HG03045 (cell line): ENCODE results near the gene GJB5.
"Not testable (repeated sequence)": the region's sequence is repeated elsewhere in the genome, so short reads cannot be mapped to it uniquely, and the experiment has no call there.

Source experiments
- ATAC-seq: cut with Tn5 transposase; IDR thresholded peaks from one replicate; pipeline ENCODE4 v1.9.1; 2021; ENCODE audit warnings: mild to moderate bottlenecking, moderate library complexity; ENCODE audit not compliant: unreplicated experiment

The GJB5 gene

DNA sequence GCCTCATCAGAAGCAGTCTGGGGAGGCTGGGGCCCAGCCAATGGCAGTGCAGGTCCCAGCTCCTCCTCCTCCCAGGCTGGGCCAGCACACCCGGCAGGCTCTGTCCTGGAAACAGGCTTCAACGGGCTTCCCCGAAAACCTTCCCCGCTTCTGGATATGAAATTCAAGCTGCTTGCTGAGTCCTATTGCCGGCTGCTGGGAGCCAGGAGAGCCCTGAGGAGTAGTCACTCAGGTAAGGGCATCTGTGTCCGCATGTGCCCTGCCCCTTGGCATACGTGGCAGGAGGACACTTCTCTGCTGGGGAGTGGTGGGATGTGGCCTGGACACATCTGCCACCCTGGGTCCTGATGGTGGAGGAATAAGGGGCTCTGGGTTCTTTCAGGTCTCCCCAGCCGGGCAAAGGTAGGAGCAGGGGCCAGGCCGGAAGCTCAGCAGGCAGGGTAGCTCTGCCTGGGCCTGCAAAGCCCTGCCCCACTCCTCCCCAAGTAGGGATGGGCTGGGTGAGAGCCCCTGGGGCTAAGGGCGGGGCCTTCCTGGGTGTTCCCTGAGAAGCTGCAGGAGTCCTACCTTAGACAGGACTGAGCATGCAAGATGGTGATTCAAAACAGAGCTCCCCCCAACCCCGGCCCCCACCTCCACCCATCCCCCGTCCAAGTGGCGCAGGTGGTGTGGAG, at the start of gene GJB5:
TSS of gene GJB5 (plus strand) at position 84 of the 674 bp plus-strand sequence. CDS start 2,284 bp downstream, outside the sequence.
- no peak for ATAC-seq

DNA sequence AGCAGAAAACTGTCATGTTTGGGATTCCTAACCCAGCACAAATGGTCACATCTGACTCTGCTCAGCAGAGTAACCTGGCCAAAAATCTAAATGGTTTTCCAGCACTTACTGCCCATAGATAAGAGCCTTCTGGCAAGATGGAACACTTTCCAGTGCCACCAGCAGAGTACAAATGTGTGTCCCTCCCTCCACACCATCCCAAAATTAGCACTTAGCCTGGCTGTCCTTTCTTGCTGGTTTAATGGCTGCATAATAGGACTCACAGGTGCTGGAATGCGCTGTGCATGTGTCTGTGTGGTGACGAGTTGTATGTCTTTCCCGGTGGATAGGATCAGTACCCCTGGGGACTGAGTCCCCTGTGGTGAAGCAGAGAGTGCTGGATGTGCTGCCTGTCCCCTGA, 49.8 kb upstream of the GJB5 start:
- ATAC-seq: no peak

DNA sequence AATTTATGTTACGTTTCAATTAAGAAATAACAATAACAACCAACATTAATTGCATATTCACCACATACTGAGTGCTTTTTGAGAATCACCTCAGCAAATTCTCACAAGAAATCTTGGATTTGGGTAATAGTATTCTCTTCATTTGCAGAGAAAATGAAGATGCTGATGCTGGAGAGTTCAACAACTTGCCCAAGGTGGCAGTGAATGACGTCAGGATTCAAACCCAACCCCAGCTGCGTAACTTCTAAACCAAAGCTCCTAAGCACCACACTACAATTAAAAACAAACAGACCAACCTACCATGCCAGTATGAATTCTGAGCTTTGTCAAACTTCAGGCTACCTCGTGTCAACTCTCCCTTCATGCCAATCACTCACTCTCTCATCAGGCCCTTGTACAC, 46.7 kb upstream of the GJB5 start:
- no peak for ATAC-seq

DNA sequence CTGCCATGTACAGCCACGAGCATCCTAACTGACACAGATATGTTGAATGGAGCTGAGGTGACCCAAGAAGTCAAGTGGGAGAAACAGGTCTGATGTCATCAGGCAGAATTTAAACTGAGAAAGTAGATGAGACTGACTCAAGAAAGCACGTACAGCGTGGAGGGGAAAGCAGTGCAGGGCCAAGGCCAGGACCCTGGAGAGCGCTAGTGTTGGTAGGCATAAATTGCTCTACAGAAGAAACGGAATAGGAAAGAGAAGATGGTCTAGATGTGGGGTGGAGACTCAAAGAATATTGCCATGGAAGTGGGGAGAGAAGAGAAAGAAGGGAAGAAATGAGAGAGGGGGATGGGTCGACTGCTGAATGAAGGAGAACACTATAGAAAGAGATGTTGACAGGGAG, 45.3 kb upstream of the GJB5 start:
- ATAC-seq: no peak

DNA sequence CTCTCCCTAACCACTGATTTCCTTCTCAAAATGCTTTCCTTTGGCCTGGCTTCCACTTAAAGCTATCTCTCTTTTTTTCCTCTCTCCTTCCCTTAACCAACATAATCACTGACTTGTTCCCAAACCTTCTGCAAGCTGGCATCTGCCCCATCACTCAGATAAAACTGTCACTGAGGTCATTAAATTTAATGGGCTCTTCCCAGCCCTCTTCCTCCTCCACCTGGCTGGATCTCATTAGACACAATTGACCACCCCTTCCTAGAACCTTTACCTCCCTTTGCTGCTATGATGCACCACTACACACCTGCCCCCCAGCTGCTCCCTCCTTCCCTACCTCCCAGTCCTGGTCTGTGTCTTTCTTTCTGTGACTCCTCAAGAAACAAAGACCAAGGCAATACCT, 44.0 kb upstream of the GJB5 start:
- ATAC-seq: no peak

DNA sequence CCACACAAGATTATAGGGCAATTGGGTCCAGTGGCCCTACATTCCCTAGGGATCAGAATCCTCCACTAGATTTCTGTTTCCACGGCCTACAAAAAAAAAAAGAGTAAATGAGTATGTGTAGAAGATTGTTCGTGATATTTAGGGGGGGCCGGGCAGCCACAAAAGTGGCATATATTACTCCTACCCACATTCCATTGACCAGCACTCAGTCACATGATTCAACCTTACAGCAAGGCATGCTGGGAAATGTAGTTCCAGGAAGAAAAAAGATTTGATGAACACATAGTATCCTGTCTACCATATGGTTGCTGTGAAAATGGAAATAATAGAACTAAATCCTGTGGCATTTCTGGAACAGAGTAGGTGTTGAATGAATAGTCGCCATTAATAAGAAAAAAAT, 43.4 kb upstream of the GJB5 start:
- ATAC-seq: no peak

DNA sequence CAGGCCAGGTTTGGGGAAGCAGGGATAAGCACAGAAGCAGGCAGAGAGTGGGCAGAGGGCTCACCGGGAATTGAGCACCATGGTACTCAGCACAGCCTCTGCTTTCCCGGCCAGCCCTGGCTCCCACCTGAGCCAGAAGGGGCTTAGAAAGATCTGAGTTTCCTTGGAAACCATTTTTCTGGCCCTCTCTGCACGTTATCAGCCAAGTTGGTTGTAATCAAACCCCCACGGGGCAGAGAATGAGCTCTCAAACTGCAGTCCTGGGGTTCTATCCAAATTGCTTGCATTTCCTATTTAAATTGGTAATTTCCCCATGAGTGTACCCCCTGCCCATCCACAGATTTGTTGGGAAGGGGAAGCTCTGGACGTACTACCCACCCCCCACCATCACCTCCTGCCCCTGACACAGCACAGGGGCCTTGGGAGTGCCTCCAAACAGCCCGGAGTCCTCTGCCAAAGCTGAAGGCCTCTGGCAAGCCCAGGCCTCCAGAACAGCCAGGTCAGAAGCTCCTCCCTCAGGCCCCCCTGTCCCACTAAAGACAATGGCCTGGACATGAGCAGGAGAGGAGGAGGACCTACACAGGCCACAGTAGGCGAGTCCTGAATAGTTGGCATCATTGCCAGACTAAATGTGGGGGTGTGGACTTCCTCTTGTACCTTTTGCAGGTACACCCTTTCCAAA, 42.7 kb upstream of the GJB5 start:
- no peak for ATAC-seq

DNA sequence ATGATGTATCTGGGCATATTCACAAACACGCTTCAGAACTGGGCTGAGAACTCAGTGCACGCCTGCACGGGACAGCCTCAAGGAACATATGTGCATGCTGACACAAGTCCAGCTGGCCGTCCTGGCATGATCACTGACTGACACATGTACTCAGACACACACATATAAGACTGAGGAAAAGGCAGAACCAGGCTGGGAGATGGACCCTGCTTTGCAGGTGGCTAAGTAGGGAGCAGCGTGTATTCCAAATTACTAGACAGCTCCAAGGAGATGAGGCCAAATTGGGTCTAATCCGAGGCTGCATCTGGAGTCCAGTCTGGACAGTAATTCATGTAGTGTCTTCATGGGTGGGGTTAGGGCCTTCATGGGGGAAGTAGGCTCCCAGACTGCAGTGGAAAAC, 41.4 kb upstream of the GJB5 start:
- no peak for ATAC-seq

DNA sequence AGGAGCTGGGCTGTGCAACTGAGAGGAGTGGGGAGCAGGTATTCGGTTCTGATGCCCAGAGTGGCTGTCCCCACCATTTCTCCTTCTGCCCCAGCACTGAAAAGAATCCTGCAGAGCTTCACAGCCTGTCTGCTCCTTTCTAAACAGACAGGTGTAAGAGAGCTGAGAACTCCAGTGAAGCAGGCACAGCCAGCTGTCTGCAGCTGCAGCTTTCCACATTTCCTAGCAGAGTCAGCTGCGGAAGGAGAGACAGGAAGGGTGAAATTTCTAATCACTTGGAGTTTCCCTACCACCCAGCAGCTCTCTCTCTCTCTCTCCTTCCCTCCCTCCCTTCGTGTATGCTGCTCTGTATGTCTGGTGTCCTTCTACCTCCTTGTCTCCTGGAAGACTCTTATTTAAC, 40.5 kb upstream of the GJB5 start:
- ATAC-seq: no peak

DNA sequence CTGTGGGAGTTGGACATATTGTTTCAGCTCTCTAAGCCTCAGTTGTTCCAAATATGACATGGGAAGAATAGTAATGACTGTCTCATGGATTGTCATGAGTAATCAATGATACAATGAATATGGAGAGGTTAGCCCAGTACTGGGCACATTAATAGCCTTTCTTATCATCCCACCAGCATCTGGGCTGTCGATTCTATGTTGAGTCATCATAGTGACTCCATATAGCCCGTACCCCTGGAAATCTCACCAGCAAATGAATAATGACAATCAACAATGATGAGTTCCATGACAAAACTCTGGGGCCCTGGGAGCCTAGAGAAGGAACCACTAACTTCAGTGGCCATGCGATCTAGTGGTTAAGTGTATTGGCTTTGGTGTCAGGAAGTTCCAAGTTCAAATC, 39.7 kb upstream of the GJB5 start:
- ATAC-seq: no peak

DNA sequence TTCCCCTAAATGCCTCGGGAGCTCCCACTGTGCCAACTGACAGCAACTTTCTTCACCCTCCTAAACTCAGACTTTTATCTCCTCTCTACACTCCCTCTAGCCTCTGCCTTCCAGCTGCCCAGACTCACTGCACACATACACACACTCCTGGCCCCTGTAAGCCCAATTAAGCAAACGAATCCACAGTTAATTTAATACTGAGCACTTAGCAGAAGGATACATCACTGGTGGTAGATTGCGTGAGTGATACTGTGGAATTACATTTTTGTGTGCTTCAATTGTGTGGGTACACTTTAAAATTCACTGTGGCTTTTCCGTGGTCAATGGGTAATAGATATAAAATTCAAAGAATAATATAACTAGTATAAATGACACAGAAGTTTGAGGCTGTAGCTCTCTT, 33.6 kb upstream of the GJB5 start:
- no peak for ATAC-seq

DNA sequence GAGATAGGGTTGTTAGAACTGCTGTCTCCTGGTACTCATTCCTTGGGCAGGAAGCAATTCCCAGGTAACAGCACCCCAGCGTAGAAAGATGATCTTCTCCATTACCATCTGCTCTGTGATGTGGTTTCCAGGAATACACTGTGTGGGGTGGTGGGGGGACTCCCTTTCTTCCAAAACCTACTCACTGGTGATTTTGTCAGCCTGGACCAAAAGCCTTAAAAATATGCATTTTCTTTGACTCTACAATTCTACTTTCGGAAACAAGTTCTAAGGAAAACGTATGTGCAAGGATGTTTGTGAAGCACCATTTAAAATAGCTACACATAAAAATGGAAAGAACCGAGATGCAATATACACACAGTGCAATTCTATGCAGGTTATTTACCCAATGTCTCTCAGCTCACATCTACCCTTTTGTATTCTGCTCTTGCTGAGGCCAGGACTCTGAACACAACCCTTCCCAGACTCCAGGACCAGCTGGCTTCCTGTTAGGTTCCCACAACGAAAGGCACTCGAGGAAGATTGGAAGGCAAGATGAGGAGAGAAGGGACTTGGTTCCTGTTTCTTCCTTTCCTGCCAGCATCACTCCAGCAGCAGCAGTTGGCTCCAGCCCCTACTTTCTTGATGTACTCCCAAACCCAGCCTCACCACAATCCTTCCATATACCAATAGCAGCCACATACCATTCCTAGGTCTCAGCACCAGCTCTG, 33.0 kb upstream of the GJB5 start:
- no peak for ATAC-seq

DNA sequence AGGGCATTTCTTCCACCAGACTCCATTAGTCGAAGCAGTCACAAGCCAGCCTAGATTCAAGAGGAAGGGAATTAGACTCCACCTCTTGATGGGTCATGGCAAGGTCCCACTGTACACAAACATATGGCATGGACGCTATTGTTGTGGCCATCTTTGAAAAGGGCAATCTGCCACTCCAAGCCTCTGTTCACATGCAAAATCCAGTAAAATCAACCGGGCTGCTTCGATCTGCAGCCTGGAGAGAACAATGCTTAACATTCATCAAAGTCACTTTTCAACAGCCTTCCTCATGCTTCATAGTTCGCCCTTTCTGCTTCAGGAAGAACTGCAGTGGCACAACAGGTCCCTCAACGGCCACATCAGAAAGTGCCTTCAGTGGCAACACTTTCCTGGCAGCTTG, 28.0 kb upstream of the GJB5 start:
- no peak for ATAC-seq

DNA sequence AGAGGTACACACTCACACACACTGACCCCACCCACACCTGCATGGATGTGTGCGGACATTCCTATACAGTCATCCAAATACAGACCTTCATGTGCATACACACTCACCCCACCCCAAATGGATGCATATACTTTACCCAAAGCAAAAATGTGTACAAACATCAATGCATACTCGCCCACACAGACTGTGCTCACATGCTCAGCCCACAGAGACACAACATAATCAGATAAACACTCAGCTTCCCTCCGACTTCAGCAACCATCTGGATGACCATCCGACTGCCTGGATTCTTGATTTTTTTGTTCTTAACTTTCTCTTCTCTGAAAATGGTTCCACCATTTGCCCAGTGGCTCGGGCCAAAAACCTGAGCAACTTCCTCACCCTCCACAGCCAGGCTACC, 24.4 kb upstream of the GJB5 start:
- no peak for ATAC-seq

DNA sequence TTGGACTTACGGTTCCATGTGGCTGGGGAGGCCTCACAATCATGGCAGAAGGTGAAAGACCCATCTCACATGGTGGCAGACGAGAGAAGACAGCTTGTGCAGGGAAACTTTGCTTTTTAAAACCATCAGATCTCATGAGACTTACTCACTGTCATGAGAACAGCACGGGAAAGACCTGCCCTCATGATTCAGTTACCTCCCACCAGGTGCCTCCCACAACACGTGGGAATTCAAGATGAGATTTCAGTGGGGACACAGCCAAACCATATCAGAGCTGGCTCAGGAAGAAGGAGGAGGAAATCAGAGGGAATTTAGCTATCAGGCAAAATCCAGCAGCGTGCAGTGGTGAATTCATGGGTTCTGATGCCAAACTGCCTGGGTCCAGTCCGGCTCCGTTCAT, 22.0 kb upstream of the GJB5 start:
- ATAC-seq: not testable (repeated sequence)

DNA sequence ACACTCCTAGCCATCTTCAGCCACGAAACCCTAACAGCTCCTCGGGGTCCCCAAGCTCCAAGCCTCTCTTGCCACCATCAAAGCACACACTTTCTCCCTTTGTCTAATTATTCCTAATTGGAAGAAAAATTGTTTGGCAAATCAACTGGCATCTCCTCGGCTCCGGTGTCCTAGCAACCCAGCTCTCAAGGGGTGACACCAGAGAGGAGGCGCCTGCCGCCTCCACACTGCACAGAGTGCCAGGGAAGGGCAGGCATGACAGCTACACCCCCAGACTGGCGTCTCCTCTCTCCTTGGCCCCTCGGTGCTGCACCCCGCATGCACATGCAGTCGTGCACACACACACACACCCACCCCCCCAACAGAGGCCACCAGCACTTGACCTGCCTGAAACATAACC, 18.2 kb upstream of the GJB5 start:
- ATAC-seq: no peak

DNA sequence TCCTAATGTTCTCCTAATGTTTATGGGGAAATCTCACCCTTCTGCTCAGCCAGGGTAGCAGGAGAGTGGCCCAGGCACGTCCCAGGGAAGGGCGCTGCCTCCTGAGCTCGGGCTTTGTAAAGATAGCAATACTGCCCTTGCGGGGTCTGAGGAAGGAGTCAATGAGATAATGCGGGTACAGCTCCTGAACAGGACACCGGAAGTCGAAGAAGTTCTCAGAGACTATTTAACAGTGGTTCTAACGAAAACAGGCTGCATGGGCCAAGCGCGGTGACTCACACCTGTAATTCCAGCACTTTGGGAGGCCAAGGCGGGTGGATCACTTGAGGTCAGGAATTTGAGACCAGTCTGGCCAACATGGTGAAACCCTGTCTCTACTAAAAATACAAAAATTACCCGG, 17.6 kb upstream of the GJB5 start:
- not testable (repeated sequence) for ATAC-seq

DNA sequence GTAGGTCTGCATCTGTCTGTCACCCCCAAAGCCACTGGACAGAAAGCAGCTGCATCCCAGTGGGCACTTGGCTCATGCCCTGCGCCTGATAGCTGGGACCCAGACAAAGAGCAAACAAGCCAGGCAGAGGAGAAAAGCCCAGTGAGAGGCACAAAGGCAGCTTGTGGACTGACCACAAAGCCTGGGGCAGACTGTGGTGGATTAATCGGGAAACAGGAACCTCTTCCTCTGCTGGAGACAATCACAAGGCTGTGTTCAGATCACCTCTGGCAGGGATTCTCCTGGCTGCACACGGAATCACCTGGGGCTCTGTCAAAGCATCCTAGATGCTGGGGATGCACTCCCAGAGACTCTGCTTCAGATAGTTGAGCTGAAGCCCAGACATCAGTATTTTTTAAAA, 15.2 kb upstream of the GJB5 start:
- ATAC-seq: no peak

DNA sequence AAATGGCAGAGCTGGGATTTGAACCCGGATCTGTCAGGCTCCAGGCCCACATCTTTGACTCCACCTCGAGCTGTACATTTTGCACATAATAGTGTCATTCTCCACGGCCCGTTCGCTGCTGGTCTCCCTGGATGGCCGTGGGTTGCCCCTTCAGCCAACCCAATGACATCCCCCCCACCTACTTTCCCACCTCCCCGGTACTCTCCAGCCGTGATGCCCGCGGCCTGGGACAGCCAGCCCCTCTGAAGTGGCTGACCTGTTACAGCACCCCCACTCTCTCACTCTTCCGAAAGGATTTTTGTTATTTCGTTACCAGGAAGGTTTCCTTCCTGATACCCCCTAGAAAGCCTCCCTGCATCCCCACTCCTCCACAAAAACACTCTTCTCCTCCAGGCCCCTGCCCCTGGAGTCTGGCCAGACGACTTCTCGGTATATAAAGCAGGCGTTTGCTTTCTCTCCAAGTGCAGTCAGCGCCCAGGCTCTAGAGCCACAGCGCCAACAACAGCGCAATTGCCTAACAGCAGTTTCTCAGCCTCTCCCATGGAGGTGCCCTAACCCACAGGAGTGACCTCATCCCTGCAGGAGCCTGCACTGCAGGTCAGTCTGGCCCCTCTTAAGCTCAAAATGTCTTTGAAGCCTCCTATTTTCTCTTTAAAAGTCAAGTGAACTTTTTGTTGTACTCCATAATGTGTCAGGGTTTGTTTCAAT, 14.5 kb upstream of the GJB5 start:
- no peak for ATAC-seq

DNA sequence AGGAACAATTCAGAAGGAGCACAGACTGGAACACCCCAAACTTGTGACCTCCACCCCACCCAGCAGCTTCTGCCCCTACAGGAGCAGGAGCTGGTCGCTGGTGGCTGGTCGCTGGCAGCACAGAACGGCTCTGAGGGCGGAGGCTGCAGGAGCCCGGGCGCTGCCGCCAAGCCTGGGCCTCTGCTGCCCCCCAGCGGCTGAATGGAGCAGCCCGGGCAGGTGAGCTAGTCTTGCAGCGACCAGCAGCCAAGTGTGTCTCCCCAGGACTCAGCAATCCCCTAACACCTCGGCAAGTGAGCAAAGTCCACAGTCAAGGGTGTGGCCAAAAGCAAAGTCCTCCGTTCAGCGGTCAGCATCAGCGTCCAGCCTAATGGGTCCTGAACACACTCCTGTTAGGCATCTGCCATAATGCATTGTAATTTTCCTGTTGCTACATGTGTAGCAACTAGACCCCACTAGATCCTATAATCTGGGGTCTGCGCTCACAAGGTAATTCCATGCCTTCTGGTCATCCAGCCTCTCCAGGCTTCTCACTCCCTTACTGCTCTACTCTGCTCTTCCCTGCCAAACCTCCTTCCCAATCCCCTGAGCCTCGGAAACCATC, 12.1 kb upstream of the GJB5 start:
- ATAC-seq: peak; percentile 71

DNA sequence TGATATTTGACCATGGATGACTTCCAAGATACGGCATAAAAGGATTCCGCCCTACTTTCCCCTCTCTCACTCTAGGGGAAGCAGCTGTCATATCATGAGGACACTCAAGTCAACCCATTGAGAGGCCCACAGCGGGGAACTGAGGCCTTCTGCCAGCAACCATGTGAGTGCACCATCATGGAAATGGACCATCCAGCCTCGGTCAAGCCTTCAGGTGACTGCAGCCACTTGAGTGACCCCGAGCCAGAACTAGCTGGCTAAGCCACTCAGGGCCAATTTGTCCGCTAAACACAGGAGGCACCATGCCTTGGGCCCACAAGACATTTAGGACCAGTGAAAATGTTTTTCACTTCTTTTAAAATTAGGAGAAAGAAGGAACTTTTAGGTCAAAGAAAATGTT, 11.1 kb upstream of the GJB5 start:
- no peak for ATAC-seq
